K562 (cell line): ENCODE data around the gene BSDC1. TPM values are rescaled to one million over a fixed set of nuclear protein-coding genes. Genes with fewer than 3 reads are reported as not detected.
A peak's percentile ranks its signal among the peaks of the same experiment; 100 is the strongest.

Experiments
- CREB1 ChIP-seq, 2 experiments: sonication (generic) in 1 of 2; formaldehyde crosslinking in 1 of 2; IDR thresholded peaks; 2 replicates each; pipeline versions ENCODE4 v1.6.1 to v1.8.0; 2012 to 2022; ENCODE audit warnings: inconsistent platforms in 1 of 2, mild to moderate bottlenecking in 1 of 2, missing genetic modification reagents in 1 of 2, moderate library complexity in 1 of 2
- HDAC1 ChIP-seq, 2 experiments: fragments of 450-650 bp; IDR thresholded peaks; 2 replicates each; pipeline ENCODE4 v1.6.1; 2016 to 2017; ENCODE audit warnings: inconsistent platforms in 1 of 2, mild to moderate bottlenecking in 1 of 2, moderate library complexity in 1 of 2
- JUND ChIP-seq, 2 experiments: IDR thresholded peaks; 2 replicates in 1 of 2; 3 replicates in 1 of 2; pipeline ENCODE4 v1.6.1; 2011; ENCODE audit warnings: borderline replicate concordance in 2 of 2, low read depth in 2 of 2, low read length in 2 of 2, improper control_type of control experiment in 1 of 2, missing biosample characterization in 1 of 2, missing genetic modification characterization in 1 of 2, missing genetic modification reagents in 1 of 2
- MECOM ChIP-seq: fragments of 250-450 bp; sonication (Bioruptor Pico); IDR thresholded peaks from 2 replicates; pipeline ENCODE4 v1.8.0; 2022; ENCODE audit warnings: inconsistent platforms
- NR2C1 ChIP-seq, 2 experiments: fragments of 450-650 bp; IDR thresholded peaks; 2 replicates each; pipeline ENCODE4 v1.6.1; 2017; ENCODE audit warnings: mild to moderate bottlenecking in 2 of 2, antibody characterized with exemption in 1 of 2, inconsistent platforms in 1 of 2, missing compliant biosample characterization in 1 of 2, missing genetic modification characterization in 1 of 2
- NUFIP1 ChIP-seq: fragments of 450-650 bp; IDR thresholded peaks from 2 replicates; pipeline ENCODE4 v1.6.1; 2018; ENCODE audit not compliant: partially characterized antibody
- RAD21 ChIP-seq, 2 experiments: fragments of 250-450 bp in 1 of 2; fragments of 450-650 bp in 1 of 2; sonication (Bioruptor Pico) in 1 of 2; formaldehyde crosslinking in 1 of 2; IDR thresholded peaks in 1 of 2; conservative IDR thresholded peaks in 1 of 2; 2 replicates each; pipeline versions ENCODE4 v1.4.0 to v1.8.0; 2020 to 2022; ENCODE audit warnings: mild to moderate bottlenecking in 2 of 2, moderate library complexity in 1 of 2
- RBFOX2 ChIP-seq: fragments of 200-400 bp; formaldehyde crosslinking; IDR thresholded peaks from 2 replicates; pipeline ENCODE4 v1.6.1; 2017; ENCODE audit warnings: low read depth, mild to moderate bottlenecking, low read length, moderate library complexity
- SMAD4 ChIP-seq: fragments of 250-450 bp; sonication (Bioruptor Pico); conservative IDR thresholded peaks from 2 replicates; pipeline ENCODE4 v1.8.0; 2021; ENCODE audit warnings: inconsistent platforms, mild to moderate bottlenecking, moderate library complexity
- TFAP4 ChIP-seq: sonication (generic); formaldehyde crosslinking; IDR thresholded peaks from 2 replicates; pipeline ENCODE4 v1.8.0; 2022; ENCODE audit warnings: missing genetic modification reagents, mild to moderate bottlenecking, moderate library complexity, borderline replicate concordance
- UBTF ChIP-seq, 2 experiments: IDR thresholded peaks; 2 replicates each; pipeline ENCODE4 v1.6.1; 2012; ENCODE audit warnings: improper control_type of control experiment in 2 of 2, low read depth in 2 of 2, low read length in 2 of 2, borderline replicate concordance in 1 of 2
- ZKSCAN8 ChIP-seq: fragments of 200-800 bp; sonication (Bioruptor generic); IDR thresholded peaks from 2 replicates; pipeline ENCODE4 v1.6.1; 2016; ENCODE audit warnings: missing genetic modification characterization, missing compliant biosample characterization
- ZNF609 ChIP-seq: sonication (generic); formaldehyde crosslinking; IDR thresholded peaks from 2 replicates; pipeline ENCODE4 v1.8.1; 2023; ENCODE audit warnings: missing genetic modification reagents, mild to moderate bottlenecking, borderline replicate concordance
- ZNF639 ChIP-seq, 2 experiments: fragments of 200-800 bp in 1 of 2; sonication (Bioruptor generic) in 1 of 2; sonication (generic) in 1 of 2; formaldehyde crosslinking in 1 of 2; IDR thresholded peaks in 1 of 2; conservative IDR thresholded peaks in 1 of 2; 2 replicates each; pipeline versions ENCODE4 v1.5.0 to v1.6.1; 2016 to 2020; ENCODE audit warnings: missing compliant biosample characterization in 1 of 2, missing genetic modification characterization in 1 of 2, missing genetic modification reagents in 1 of 2
- ZNF77 ChIP-seq: fragments of 250-450 bp; sonication (Bioruptor Pico); IDR thresholded peaks from 2 replicates; pipeline ENCODE4 v1.5.0; 2020
- polyA plus RNA-seq, 8 experiments: library from polyadenylated mRNA; depleted of rRNA in 4 of 8; stranded (reverse) in 5 of 8; unstranded in 3 of 8; fragments of >200 nt; fragmentation: Nextera tagmentation in 2 of 8; fragmentation: Illumina TruSeq in 1 of 8; extraction: Ambion mirVana in 2 of 8; extraction: Trizol in 1 of 8; gene quantifications; 2 replicates each; pipeline versions ENCODE4 v1.2.1 to v1.2.3, GENCODE V29; 2011 to 2014; ENCODE audit warnings: inconsistent platforms in 1 of 8, missing spikeins in 1 of 8
- total RNA-seq, 7 experiments: library from RNA; depleted of rRNA in 6 of 7; stranded (reverse); fragments of >200 nt in 6 of 7; fragmentation: Illumina TruSeq in 2 of 7; extraction: Trizol in 2 of 7; gene quantifications; 2 replicates each; pipeline versions ENCODE4 v1.2.1 to v1.2.3, GENCODE V29; 2011 to 2021; ENCODE audit warnings: low replicate concordance in 1 of 7

BSDC1 gene
- total and polyA plus RNA-seq, 9 of the 15 experiments (the other 6 are each of a cell fraction or from before 2014, with no cell fraction given): 10.2 to 96.8 (median 73.1) TPM

- no peak for TF ChIP-seq ZNF639 (CRISPR knock-in tag; conservative IDR thresholded peaks at IDR 0.05 in 1 of 2, IDR thresholded peaks at IDR 0.05 in 1 of 2)
- no peak for TF ChIP-seq NUFIP1
- no peak for TF ChIP-seq ZNF609
- TF ChIP-seq HDAC1 (IDR thresholded peaks at IDR 0.05): peak in 1 of 2 experiments; percentile 40; a peak in 1 of 4 replicates
- TF ChIP-seq UBTF (IDR thresholded peaks at IDR 0.05; ENCODE audit: borderline replicate concordance in 1 of 2, low read depth in 2 of 2, low read length in 2 of 2): peak; percentile 27 to 82; a peak in 1 of 4 replicates
- no peak for TF ChIP-seq CREB1 (IDR thresholded peaks at IDR 0.05)
- no peak for TF ChIP-seq CREB1 (CRISPR knock-in tag; IDR thresholded peaks at IDR 0.05)
- no peak; the same call in 1 of the 2 replicates for TF ChIP-seq RBFOX2
- no peak for TF ChIP-seq JUND (IDR thresholded peaks at IDR 0.05; ENCODE audit: borderline replicate concordance, low read depth, low read length)
- peak; percentile 21; the same call in 1 of the 3 replicates for TF ChIP-seq JUND (tag; IDR thresholded peaks at IDR 0.05; ENCODE audit: borderline replicate concordance, low read depth, low read length)
- 0 out of 4 replicates have a peak, but pooled peaks of 1 of the 2 experiments have one; percentile 17 for TF ChIP-seq RAD21 (CRISPR knock-in tag; conservative IDR thresholded peaks at IDR 0.05 in 1 of 2, IDR thresholded peaks at IDR 0.05 in 1 of 2)
- no peak for TF ChIP-seq TFAP4
- no peak for TF ChIP-seq ZKSCAN8
- TF ChIP-seq MECOM (CRISPR knock-in tag): 0 out of 2 replicates have a peak, but pooled peaks have one; percentile 26
- TF ChIP-seq SMAD4 (CRISPR knock-in tag): peak; percentile 63; the same call in 1 of the 2 replicates
- TF ChIP-seq NR2C1 (IDR thresholded peaks at IDR 0.05): no peak; the same call in none of the 2 replicates
- TF ChIP-seq NR2C1 (tag; IDR thresholded peaks at IDR 0.05): peak; percentile 67; the same call in 1 of the 2 replicates
- no peak for TF ChIP-seq ZNF77 (CRISPR knock-in tag)
Observed at GRCh38 chr1:32345289-32345827, 48.9 kb downstream of the BSDC1 start (continued).
